Liver (tissue), 3 donors: ENCODE measurements around the gene BRAT1.

Source experiments
- ATF3 ChIP-seq: IDR thresholded peaks from 2 replicates; pipeline ENCODE4 v1.6.1; 2016; ENCODE audit warnings: antibody characterized with exemption
- CTCF ChIP-seq: fragments of 150-350 bp; IDR thresholded peaks from 2 replicates; pipeline ENCODE4 v1.5.1; 2017; ENCODE audit warnings: improper control_type of control experiment, low read depth, low read length; ENCODE audit not compliant: missing input control
- EGR1 ChIP-seq, 2 donors: IDR thresholded peaks; 2 replicates each; pipeline ENCODE4 v1.6.1; 2016 to 2018; ENCODE audit warnings: antibody characterized with exemption in 2 of 2, low read depth in 2 of 2
- FOXA1 ChIP-seq: IDR thresholded peaks from 2 replicates; pipeline ENCODE4 v1.6.1; 2016; ENCODE audit warnings: antibody characterized with exemption
- GABPA ChIP-seq, 2 donors: IDR thresholded peaks in 1 of 2; conservative IDR thresholded peaks in 1 of 2; 2 replicates each; pipeline ENCODE4 v1.6.1; 2016; ENCODE audit warnings: antibody characterized with exemption in 2 of 2, mild to moderate bottlenecking in 1 of 2, moderate library complexity in 1 of 2
- JUND ChIP-seq, 2 donors: IDR thresholded peaks; 2 replicates each; pipeline ENCODE4 v1.6.1; 2016; ENCODE audit warnings: antibody characterized with exemption in 2 of 2
- MAX ChIP-seq: IDR thresholded peaks from 2 replicates; pipeline ENCODE4 v1.6.1; 2016; ENCODE audit warnings: antibody characterized with exemption
- RAD21 ChIP-seq, 2 donors: IDR thresholded peaks; 2 replicates each; pipeline ENCODE4 v1.6.1; 2016; ENCODE audit warnings: antibody characterized with exemption in 2 of 2, mild to moderate bottlenecking in 2 of 2
- REST ChIP-seq: IDR thresholded peaks from 2 replicates; pipeline ENCODE4 v1.6.1; 2016; ENCODE audit warnings: antibody characterized with exemption, mild to moderate bottlenecking
- RXRA ChIP-seq, 2 donors: IDR thresholded peaks; 2 replicates each; pipeline ENCODE4 v1.6.1; 2017 to 2018; ENCODE audit warnings: antibody characterized with exemption in 2 of 2, mild to moderate bottlenecking in 1 of 2
- SP1 ChIP-seq: IDR thresholded peaks from 2 replicates; pipeline ENCODE4 v1.6.1; 2018; ENCODE audit warnings: antibody characterized with exemption, mild to moderate bottlenecking
- TAF1 ChIP-seq: conservative IDR thresholded peaks from 2 replicates; pipeline ENCODE4 v1.6.1; 2016; ENCODE audit warnings: antibody characterized with exemption, mild to moderate bottlenecking
- YY1 ChIP-seq: IDR thresholded peaks from 2 replicates; pipeline ENCODE4 v1.6.1; 2016; ENCODE audit warnings: antibody characterized with exemption, mild to moderate bottlenecking
- ZBTB33 ChIP-seq: IDR thresholded peaks from 2 replicates; pipeline ENCODE4 v1.6.1; 2016; ENCODE audit warnings: antibody characterized with exemption
- donor health status: healthy.
- donor health status: healthy.

GRCh38 chr7:2567679-2568278 lies 12.5 kb upstream of the BRAT1 start:
- TF ChIP-seq CTCF (peak; percentile 28), RAD21 (IDR thresholded peaks at IDR 0.05) (peak; percentile 69 to 78), GABPA (IDR thresholded peaks at IDR 0.05 in 1 of 2, conservative IDR thresholded peaks at IDR 0.05 in 1 of 2) (no peak), MAX (no peak), ATF3 (no peak), JUND (IDR thresholded peaks at IDR 0.05) (no peak), REST (no peak), YY1 (no peak), SP1 (no peak), EGR1 (IDR thresholded peaks at IDR 0.05; ENCODE audit: low read depth in 2 of 2) (no peak), ZBTB33 (no peak), RXRA (IDR thresholded peaks at IDR 0.05) (no peak), FOXA1 (no peak), TAF1 (no peak)
